Neural cell (in vitro differentiated cells): ENCODE results near the gene PLCB1. TPM values are rescaled to one million over a fixed set of nuclear protein-coding genes. Genes with fewer than 3 reads are reported as not detected.

Source experiments
- H2AFZ ChIP-seq: fragments of 200-600, 300-800 bp; sonication (generic), shearing (Covaris generic); 2 replicates; pipeline ENCODE4 v1.6.0; 2014; ENCODE audit warnings: low read depth, mild to moderate bottlenecking, antibody characterized with exemption, low read length, moderate library complexity
- H3F3A ChIP-seq: fragments of 200-600 bp; shearing (Covaris generic); 2 replicates; pipeline ENCODE4 v1.6.1; 2016; ENCODE audit warnings: mild to moderate bottlenecking, moderate library complexity, mixed read lengths, antibody characterized with exemption, low read length; ENCODE audit not compliant: insufficient read depth, poor library complexity, severe bottlenecking
- H3K27ac ChIP-seq: fragments of 200-600, 300-800 bp; sonication (generic), shearing (Covaris generic); 2 replicates; pipeline ENCODE4 v1.5.1; 2014; ENCODE audit warnings: mild to moderate bottlenecking, low read length, moderate library complexity
- H3K27me3 ChIP-seq: fragments of 300-800, 200-600 bp; sonication (generic), shearing (Covaris generic); 2 replicates; pipeline ENCODE4 v1.6.0; 2014; ENCODE audit warnings: mild to moderate bottlenecking, low read depth, low read length, moderate library complexity; ENCODE audit not compliant: insufficient read depth
- H3K36me3 ChIP-seq: fragments of 300-800, 200-600 bp; sonication (generic), shearing (Covaris generic); 2 replicates; pipeline ENCODE4 v1.5.1; 2014; ENCODE audit warnings: mild to moderate bottlenecking, antibody characterized with exemption, low read length, moderate library complexity; ENCODE audit not compliant: insufficient read depth
- H3K4me2 ChIP-seq: fragments of 300-800, 200-600 bp; sonication (generic), shearing (Covaris generic); 2 replicates; pipeline ENCODE4 v1.6.0; 2014; ENCODE audit warnings: mild to moderate bottlenecking, low read length
- H3K4me3 ChIP-seq: fragments of 300-800, 200-600 bp; sonication (generic), shearing (Covaris generic); 2 replicates; pipeline ENCODE4 v1.5.1; 2014; ENCODE audit warnings: mild to moderate bottlenecking, low read length, moderate library complexity
- H3K79me2 ChIP-seq: fragments of 200-600 bp; shearing (Covaris generic); replicated peaks from 2 replicates; pipeline ENCODE4 v1.6.0; 2014; ENCODE audit warnings: mild to moderate bottlenecking, low read length, moderate library complexity; ENCODE audit not compliant: insufficient read depth
- H3K9ac ChIP-seq: fragments of 300-800, 200-600 bp; sonication (generic), shearing (Covaris generic); 2 replicates; pipeline ENCODE4 v1.6.1; 2016; ENCODE audit warnings: mild to moderate bottlenecking, low read length, mixed read lengths
- H3K9me2 ChIP-seq: fragments of 200-600 bp; shearing (Covaris generic); 2 replicates; pipeline ENCODE4 v1.6.1; 2016; ENCODE audit warnings: mild to moderate bottlenecking, low read length, mixed read lengths; ENCODE audit not compliant: insufficient read depth
- H3K9me3 ChIP-seq: fragments of 200-600, 300-800 bp; sonication (generic), shearing (Covaris generic); 2 replicates; pipeline ENCODE4 v1.6.1; 2016; ENCODE audit warnings: mild to moderate bottlenecking, mixed run types, low read length, moderate library complexity, mixed read lengths
- H4K20me1 ChIP-seq: fragments of 200-600 bp; shearing (Covaris generic); 2 replicates; pipeline ENCODE4 v1.6.1; 2016; ENCODE audit warnings: mild to moderate bottlenecking, mixed run types; ENCODE audit not compliant: insufficient read depth
- CTCF ChIP-seq: fragments of 450-650 bp; IDR thresholded peaks from 2 replicates; pipeline ENCODE4 v1.5.1; 2014; ENCODE audit warnings: antibody characterized with exemption, mild to moderate bottlenecking, moderate library complexity; ENCODE audit not compliant: poor library complexity, severe bottlenecking
- EP300 ChIP-seq: fragments of 450-650 bp; conservative IDR thresholded peaks from 2 replicates; pipeline ENCODE4 v1.6.1; 2014; ENCODE audit warnings: antibody characterized with exemption, mild to moderate bottlenecking, moderate library complexity; ENCODE audit not compliant: poor library complexity, severe bottlenecking
- EZH2 ChIP-seq: fragments of 200-600, 300-800 bp; shearing (Covaris generic), sonication (generic); IDR thresholded peaks from 2 replicates; pipeline ENCODE4 v1.6.1; 2014; ENCODE audit warnings: antibody characterized with exemption, low read length, borderline replicate concordance, mild to moderate bottlenecking; ENCODE audit not compliant: insufficient read depth, poor library complexity, severe bottlenecking
- MXI1 ChIP-seq: fragments of 450-650 bp; conservative IDR thresholded peaks from 2 replicates; pipeline ENCODE4 v1.6.1; 2014; ENCODE audit warnings: antibody characterized with exemption, mild to moderate bottlenecking; ENCODE audit not compliant: poor library complexity, severe bottlenecking
- POLR2AphosphoS5 ChIP-seq: IDR thresholded peaks from 2 replicates; pipeline ENCODE4 v1.6.1; 2012
- RAD21 ChIP-seq: fragments of 450-650 bp; conservative IDR thresholded peaks from 2 replicates; pipeline ENCODE4 v1.6.1; 2014; ENCODE audit warnings: antibody characterized with exemption, mild to moderate bottlenecking, moderate library complexity
- REST ChIP-seq: IDR thresholded peaks from 2 replicates; pipeline ENCODE4 v1.6.1; 2012; ENCODE audit warnings: borderline replicate concordance
- SMC3 ChIP-seq: fragments of 450-650 bp; conservative IDR thresholded peaks from 2 replicates; pipeline ENCODE4 v1.6.1; 2014; ENCODE audit warnings: antibody characterized with exemption, mild to moderate bottlenecking, moderate library complexity; ENCODE audit not compliant: poor library complexity
- TAF1 ChIP-seq: IDR thresholded peaks from 2 replicates; pipeline ENCODE4 v1.6.1; 2012; ENCODE audit warnings: low read depth
- polyA plus RNA-seq: library from polyadenylated mRNA; depleted of rRNA; stranded (reverse); fragments of >200 nt; gene quantifications from 2 replicates; pipeline ENCODE4 v1.2.3, GENCODE V29; 2014

The PLCB1 gene
- polyA plus RNA-seq, 1 donor from 2014 or later: 11.4 TPM

DNA sequence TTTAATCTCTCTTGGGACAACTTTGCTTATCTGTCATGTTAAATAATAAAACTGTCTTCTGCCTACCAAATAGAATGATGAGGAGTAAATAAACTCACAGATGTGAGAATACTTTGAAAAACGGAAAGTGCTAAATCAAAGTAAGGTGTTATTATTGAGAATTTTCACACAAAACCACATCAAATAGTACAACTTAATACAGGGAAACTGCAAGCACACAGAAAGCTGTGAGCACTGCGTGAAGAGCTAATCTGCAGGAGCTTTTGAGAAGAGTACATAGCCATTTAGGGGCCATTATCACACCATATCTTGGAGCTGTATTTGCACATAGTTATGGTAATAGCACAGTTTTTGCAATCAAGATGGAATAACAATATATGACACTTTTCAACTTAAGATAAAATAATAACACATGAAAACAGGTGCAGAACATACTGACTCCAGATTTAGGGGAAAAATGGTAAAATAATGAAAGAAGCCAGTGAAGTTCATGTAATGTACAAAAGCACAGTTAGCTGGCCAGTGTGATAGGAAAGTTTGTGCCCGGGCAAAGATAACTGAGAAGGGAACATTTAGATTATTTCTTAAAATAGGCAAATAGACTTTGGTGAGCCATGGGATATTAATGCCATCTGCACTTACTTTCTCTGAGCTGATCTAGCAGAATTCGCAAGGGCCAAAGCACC is 538.3 kb downstream of the PLCB1 start:
- H3K9me2 ChIP-seq: no peaks in the 10 kb centered on the region
- no peaks in the 10 kb centered on the region for H3K9me3 ChIP-seq
- no peak overlapping the region for H2AFZ ChIP-seq
- H4K20me1 ChIP-seq: no peaks in the 10 kb centered on the region
- H3K9ac ChIP-seq: no peak overlapping the region
- no peaks in the 10 kb centered on the region for H3K79me2 ChIP-seq
- H3K27ac ChIP-seq: no peak overlapping the region
- H3K36me3 ChIP-seq: no peaks in the 10 kb centered on the region
- no peaks in the 10 kb centered on the region for H3F3A ChIP-seq
- no peak overlapping the region for H3K4me3 ChIP-seq
- TF ChIP-seq EZH2 (no peak), REST (no peak), CTCF (no peak), RAD21 (no peak), SMC3 (no peak), TAF1 (no peak), MXI1 (no peak), POLR2AphosphoS5 (no peak), EP300 (no peak)
- H3K27me3 ChIP-seq: no peaks in the 10 kb centered on the region
- no peak overlapping the region for H3K4me2 ChIP-seq

GRCh38 chr20:8670893-8671215 is 538.8 kb downstream of the PLCB1 start:
- no peaks in the 10 kb centered on the region for H3K9me2 ChIP-seq
- no peaks in the 10 kb centered on the region for H3F3A ChIP-seq
- H3K27ac ChIP-seq: no peak overlapping the region
- no peak overlapping the region for H3K4me2 ChIP-seq
- no peaks in the 10 kb centered on the region for H3K36me3 ChIP-seq
- no peaks in the 10 kb centered on the region for H3K9me3 ChIP-seq
- no peak overlapping the region for H3K4me3 ChIP-seq
- H3K27me3 ChIP-seq: no peaks in the 10 kb centered on the region
- no peak overlapping the region for H3K9ac ChIP-seq
- H2AFZ ChIP-seq: no peak overlapping the region
- H4K20me1 ChIP-seq: no peaks in the 10 kb centered on the region
- TF ChIP-seq CTCF (no peak), MXI1 (no peak), SMC3 (no peak), EP300 (no peak), EZH2 (no peak), REST (no peak), POLR2AphosphoS5 (no peak), TAF1 (no peak), RAD21 (no peak)
- H3K79me2 ChIP-seq: no peaks in the 10 kb centered on the region
